Mesenchymal stem cell (in vitro differentiated cells and primary cell): ENCODE measurements around the gene MIPOL1.

Source experiments
- DNase-seq: peaks from one replicate; pipeline ENCODE4 v3.0.0-alpha.2; 2013
- H2AFZ ChIP-seq: one replicate; pipeline ENCODE4 v1.6.1; 2013; ENCODE audit warnings: low read depth, mild to moderate bottlenecking, control low read depth, inconsistent platforms, low read length, moderate library complexity
- H2AK5ac ChIP-seq: 2 replicates; pipeline ENCODE4 v1.6.1; 2013; ENCODE audit warnings: low read length, moderate library complexity, mild to moderate bottlenecking, inconsistent platforms; ENCODE audit not compliant: severe bottlenecking
- H2BK120ac ChIP-seq: one replicate; pipeline ENCODE4 v1.6.1; 2013; ENCODE audit warnings: low read depth, mild to moderate bottlenecking, inconsistent platforms, low read length, moderate library complexity
- H2BK12ac ChIP-seq, 2 experiments: one replicate each; pipeline ENCODE4 v1.6.1; 2013; ENCODE audit warnings: inconsistent platforms in 2 of 2, low read length in 2 of 2, mild to moderate bottlenecking in 2 of 2, moderate library complexity in 2 of 2, control low read depth in 1 of 2
- H2BK15ac ChIP-seq: one replicate; pipeline ENCODE4 v1.6.1; 2013; ENCODE audit warnings: mild to moderate bottlenecking, low read depth, inconsistent platforms; ENCODE audit not compliant: poor library complexity, severe bottlenecking
- H2BK5ac ChIP-seq: 2 replicates; pipeline ENCODE4 v1.6.1; 2013; ENCODE audit warnings: low read depth, mild to moderate bottlenecking, low read length, control low read depth, inconsistent platforms; ENCODE audit not compliant: poor library complexity, severe bottlenecking
- H3K14ac ChIP-seq, 2 experiments: one replicate each; pipeline ENCODE4 v1.6.1; 2013; ENCODE audit warnings: inconsistent platforms in 2 of 2, low read length in 2 of 2, control low read depth in 1 of 2, mild to moderate bottlenecking in 1 of 2, moderate library complexity in 1 of 2
- H3K18ac ChIP-seq, 2 experiments: one replicate each; pipeline ENCODE4 v1.6.1; 2013; ENCODE audit warnings: inconsistent platforms in 2 of 2, low read length in 2 of 2, control low read depth in 1 of 2, low read depth in 1 of 2, mild to moderate bottlenecking in 1 of 2
- H3K23ac ChIP-seq, 2 experiments: one replicate each; pipeline ENCODE4 v1.6.1; 2013; ENCODE audit warnings: inconsistent platforms in 2 of 2, low read length in 2 of 2, mild to moderate bottlenecking in 2 of 2, moderate library complexity in 2 of 2, control low read depth in 1 of 2
- H3K27ac ChIP-seq: 2 replicates; pipeline ENCODE4 v1.5.1; 2013; ENCODE audit warnings: mild to moderate bottlenecking, moderate library complexity, low read length, control low read depth, inconsistent platforms; ENCODE audit not compliant: poor library complexity, severe bottlenecking
- H3K27me3 ChIP-seq, 2 experiments: 2 replicates each; pipeline versions ENCODE4 v1.6.1 to v1.7.0; 2013; ENCODE audit warnings: low read length in 2 of 2, mild to moderate bottlenecking in 2 of 2, moderate library complexity in 2 of 2, control low read depth in 1 of 2, inconsistent platforms in 1 of 2; ENCODE audit not compliant: control insufficient read depth in 1 of 2, insufficient read depth in 1 of 2
- H3K36me3 ChIP-seq, 2 experiments: 2 replicates each; pipeline versions ENCODE4 v1.6.1 to v1.7.0; 2013; ENCODE audit warnings: low read length in 2 of 2, control low read depth in 1 of 2, inconsistent platforms in 1 of 2, low read depth in 1 of 2, mild to moderate bottlenecking in 1 of 2; ENCODE audit not compliant: insufficient read depth in 2 of 2, control insufficient read depth in 1 of 2
- H3K4ac ChIP-seq, 2 experiments: one replicate each; pipeline ENCODE4 v1.6.1; 2013; ENCODE audit warnings: inconsistent platforms in 2 of 2, low read length in 2 of 2, mild to moderate bottlenecking in 2 of 2, moderate library complexity in 2 of 2, control low read depth in 1 of 2, low read depth in 1 of 2
- H3K4me1 ChIP-seq: 2 replicates; pipeline ENCODE4 v1.6.1; 2013; ENCODE audit warnings: low read depth, low read length, control low read depth; ENCODE audit not compliant: control insufficient read depth, insufficient read depth
- H3K4me2 ChIP-seq: 2 replicates; pipeline ENCODE4 v1.6.1; 2013; ENCODE audit warnings: low read length, mild to moderate bottlenecking, inconsistent platforms; ENCODE audit not compliant: poor library complexity, severe bottlenecking
- H3K4me3 ChIP-seq, 2 experiments: 2 replicates each; pipeline versions ENCODE4 v1.5.1 to v1.7.0; 2013; ENCODE audit warnings: low read length in 2 of 2, mild to moderate bottlenecking in 2 of 2, control low read depth in 1 of 2, low read depth in 1 of 2; ENCODE audit not compliant: insufficient read depth in 1 of 2
- H3K79me1 ChIP-seq: replicated peaks from 2 replicates; pipeline ENCODE4 v1.6.1; 2013; ENCODE audit warnings: mild to moderate bottlenecking, control low read depth, low read length, inconsistent platforms; ENCODE audit not compliant: poor library complexity, severe bottlenecking
- H3K9ac ChIP-seq: 2 replicates; pipeline ENCODE4 v1.7.0; 2013; ENCODE audit warnings: mild to moderate bottlenecking, low read length, moderate library complexity
- H3K9me3 ChIP-seq: 2 replicates; pipeline ENCODE4 v1.7.0; 2013; ENCODE audit warnings: mild to moderate bottlenecking, low read length; ENCODE audit not compliant: control insufficient read depth
- H4K8ac ChIP-seq: one replicate; pipeline ENCODE4 v1.6.1; 2013; ENCODE audit warnings: inconsistent platforms, mild to moderate bottlenecking, low read length, moderate library complexity
- H4K91ac ChIP-seq: one replicate; pipeline ENCODE4 v1.6.1; 2013; ENCODE audit warnings: mild to moderate bottlenecking, low read length, inconsistent platforms
- WGBS: methylation state at CpG from one replicate; pipeline ENCODE4 v1.1.7; 2013; ENCODE audit warnings: mixed read lengths; 5-methylcytosine and 5-hydroxymethylcytosine counted together

MIPOL1 gene

DNA sequence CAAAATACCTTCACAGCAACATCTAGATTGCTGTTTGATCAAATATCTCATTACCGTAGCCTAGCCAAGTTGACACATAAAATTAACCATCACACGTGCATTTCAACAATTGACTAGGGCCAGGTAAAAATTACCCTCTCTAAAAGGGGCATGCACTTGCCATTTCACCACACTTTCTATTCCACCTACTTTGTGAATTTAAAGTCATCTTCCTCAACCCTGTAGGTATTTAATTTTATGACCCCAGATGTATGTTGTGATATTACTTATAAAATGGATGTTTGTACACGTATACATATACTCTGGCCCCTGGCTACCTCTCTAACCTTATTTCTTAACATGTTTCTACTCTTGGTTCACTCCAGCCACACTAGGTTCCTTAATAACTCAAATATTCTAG is 237.1 kb downstream of the MIPOL1 start:
- no peak overlapping the region for H3K4me3 ChIP-seq
- H3K36me3 ChIP-seq, result no peaks in the 10 kb centered on the region
- H3K9me3 ChIP-seq, result no peaks in the 10 kb centered on the region
- no peak overlapping the region for H2BK120ac ChIP-seq
- no peak overlapping the region for H4K91ac ChIP-seq
- DNase-seq, result no peak
- no peak overlapping the region for H4K8ac ChIP-seq
- no peak overlapping the region for H3K23ac ChIP-seq
- no peak overlapping the region for H3K18ac ChIP-seq
- no peaks in the 10 kb centered on the region for H3K4me1 ChIP-seq
- no peak overlapping the region for H3K14ac ChIP-seq
- H2AK5ac ChIP-seq, result no peak overlapping the region
- H2BK12ac ChIP-seq, result no peak overlapping the region
- H2BK15ac ChIP-seq, result no peak overlapping the region
- no peaks in the 10 kb centered on the region for H3K79me1 ChIP-seq
- no peaks in the 10 kb centered on the region for H3K27me3 ChIP-seq
- 98% methylated on average over 3 of the region's 3 CpGs for WGBS
- H3K27ac ChIP-seq, result no peak overlapping the region
- H3K9ac ChIP-seq, result no peak overlapping the region
- no peak overlapping the region for H3K4me2 ChIP-seq
- no peak overlapping the region for H2BK5ac ChIP-seq
- no peak overlapping the region for H3K4ac ChIP-seq
- no peak overlapping the region for H2AFZ ChIP-seq

DNA sequence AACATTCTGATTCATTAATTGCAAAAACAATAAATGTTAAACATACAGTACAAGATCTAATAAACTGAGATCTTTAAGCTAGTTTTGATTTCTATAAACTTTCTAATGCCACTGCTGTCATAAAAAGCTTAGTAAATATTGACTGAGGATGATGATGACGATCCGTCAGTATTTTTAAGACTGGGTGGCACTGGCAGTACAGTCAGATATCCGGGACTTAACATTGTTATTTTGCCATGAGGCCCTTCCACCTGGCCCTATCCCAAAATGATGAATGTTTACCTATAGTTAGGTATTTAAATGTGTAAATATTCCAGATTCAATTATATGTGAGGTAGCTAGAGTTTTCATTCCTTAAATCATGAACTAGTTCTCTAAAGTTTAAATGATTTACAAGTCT is 238.8 kb downstream of the MIPOL1 start:
- H3K4me3 ChIP-seq, result no peak overlapping the region
- H3K9me3 ChIP-seq, result no peaks in the 10 kb centered on the region
- H3K18ac ChIP-seq, result no peak overlapping the region
- no peak for DNase-seq
- H2BK15ac ChIP-seq, result no peak overlapping the region
- no peak overlapping the region for H2BK120ac ChIP-seq
- no peak overlapping the region for H3K9ac ChIP-seq
- no peaks in the 10 kb centered on the region for H3K27me3 ChIP-seq
- no peak overlapping the region for H3K4ac ChIP-seq
- no peaks in the 10 kb centered on the region for H3K4me1 ChIP-seq
- H3K27ac ChIP-seq, result no peak overlapping the region
- H4K91ac ChIP-seq, result no peak overlapping the region
- WGBS, result 92% methylated on average over 3 of the region's 3 CpGs
- no peak overlapping the region for H2AK5ac ChIP-seq
- H2BK5ac ChIP-seq, result no peak overlapping the region
- no peak overlapping the region for H3K4me2 ChIP-seq
- no peak overlapping the region for H3K14ac ChIP-seq
- no peaks in the 10 kb centered on the region for H3K36me3 ChIP-seq
- H4K8ac ChIP-seq, result no peak overlapping the region
- no peaks in the 10 kb centered on the region for H3K79me1 ChIP-seq
- no peak overlapping the region for H2AFZ ChIP-seq
- no peak overlapping the region for H2BK12ac ChIP-seq
- no peak overlapping the region for H3K23ac ChIP-seq

DNA sequence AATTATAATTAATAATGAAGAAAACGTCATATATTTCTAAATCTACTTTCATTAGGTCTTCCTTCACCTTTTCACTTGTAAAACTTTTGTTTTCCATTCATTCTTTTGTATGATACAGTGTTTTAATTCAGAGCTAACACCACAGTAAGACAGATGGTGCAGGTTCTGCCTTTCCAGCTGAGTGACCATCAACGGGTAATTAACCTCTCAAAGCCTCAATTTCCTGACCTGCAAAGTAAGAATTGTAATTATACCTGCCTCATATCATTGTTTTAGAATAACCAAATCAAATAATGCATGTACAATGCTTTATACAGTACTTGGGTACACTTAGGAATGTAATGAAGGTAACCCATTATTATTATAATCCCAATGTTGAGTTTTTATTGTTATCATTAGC is 239.8 kb downstream of the MIPOL1 start:
- Histone ChIP-seq H2AFZ (no peak overlapping the region), H2BK5ac (no peak overlapping the region), H2BK120ac (no peak overlapping the region), H3K27ac (no peak overlapping the region), H3K79me1 (no peaks in the 10 kb centered on the region), H4K91ac (no peak overlapping the region), H3K27me3 (no peaks in the 10 kb centered on the region), H4K8ac (no peak overlapping the region), H2AK5ac (no peak overlapping the region), H3K9me3 (no peaks in the 10 kb centered on the region), H3K4me1 (no peaks in the 10 kb centered on the region), H3K23ac (no peak overlapping the region), H3K18ac (no peak overlapping the region), H3K4me2 (no peak overlapping the region), H2BK15ac (no peak overlapping the region), H3K4ac (no peak overlapping the region), H3K9ac (no peak overlapping the region), H3K14ac (no peak overlapping the region), H2BK12ac (no peak overlapping the region), H3K36me3 (no peaks in the 10 kb centered on the region), H3K4me3 (no peak overlapping the region)
- WGBS, result no CpG with 5 or more reads among the region's 2 CpGs
- no peak for DNase-seq

DNA sequence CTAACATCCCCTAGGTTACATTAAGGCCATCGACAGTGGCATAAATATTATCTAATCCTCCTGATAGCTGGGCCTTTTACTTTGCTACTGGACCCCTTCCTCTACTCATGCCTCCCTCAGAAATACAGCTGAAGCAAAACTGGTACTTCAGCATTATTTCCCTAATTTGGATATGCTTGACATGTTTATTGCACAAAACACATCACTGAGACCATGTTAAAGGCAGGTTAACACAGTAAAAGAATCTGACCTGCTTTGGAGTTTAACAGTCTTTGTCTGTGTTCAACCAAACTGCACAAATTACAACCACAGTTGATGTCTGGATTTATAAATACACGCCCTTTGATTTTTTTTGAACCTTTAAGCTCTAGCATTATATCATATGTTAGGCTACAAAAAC is 240.7 kb downstream of the MIPOL1 start:
- Histone ChIP-seq H2BK15ac (no peak overlapping the region), H4K8ac (no peak overlapping the region), H3K36me3 (no peaks in the 10 kb centered on the region), H3K4me2 (no peak overlapping the region), H3K23ac (no peak overlapping the region), H3K18ac (no peak overlapping the region), H4K91ac (no peak overlapping the region), H3K79me1 (no peaks in the 10 kb centered on the region), H3K4ac (no peak overlapping the region), H3K27me3 (no peaks in the 10 kb centered on the region), H2BK120ac (no peak overlapping the region), H2BK5ac (no peak overlapping the region), H3K14ac (no peak overlapping the region), H3K4me1 (no peaks in the 10 kb centered on the region), H2AFZ (no peak overlapping the region), H2AK5ac (no peak overlapping the region), H3K4me3 (no peak overlapping the region), H3K27ac (no peak overlapping the region), H3K9me3 (no peaks in the 10 kb centered on the region), H2BK12ac (no peak overlapping the region), H3K9ac (no peak overlapping the region)
- DNase-seq, result no peak
- 90% methylated on average over 2 of the region's 2 CpGs for WGBS
